ENCODE measurements around the gene LCP2. TPM values are rescaled to one million over a fixed set of nuclear protein-coding genes. Genes with fewer than 3 reads are reported as not detected.

Gene LCP2
- total and polyA plus RNA-seq, 2 of the 8 experiments (the other 6 are each of a cell fraction or from before 2014, with no cell fraction given) = 0.26 to 0.33 TPM

- peak; percentile 29 to 85 (median 65) for TF ChIP-seq CTCF (IDR thresholded peaks at IDR 0.05; ENCODE audit: control extremely low read depth in 1 of 3, insufficient read depth in 1 of 3, low read depth in 1 of 3, low read length in 3 of 3)
Measured at GRCh38 chr5:170225326-170226128, 72.0 kb downstream of the LCP2 start (continued).

Data from H1 (cell line).